IPS-15b (cell line): Measurements from ENCODE around the gene SLC6A19.
"Not testable (repeated sequence)": the region's sequence is repeated elsewhere in the genome, so short reads cannot be mapped to it uniquely, and the experiment has no call there.

Experiments
- H3K27me3 ChIP-seq: one replicate; pipeline ENCODE4 v1.6.1; 2013; ENCODE audit warnings: low read length; ENCODE audit not compliant: control insufficient read depth, insufficient read depth
- H3K36me3 ChIP-seq: one replicate; pipeline ENCODE4 v1.6.1; 2013; ENCODE audit warnings: low read length; ENCODE audit not compliant: control insufficient read depth, insufficient read depth
- H3K4me1 ChIP-seq: one replicate; pipeline ENCODE4 v1.6.1; 2013; ENCODE audit warnings: mild to moderate bottlenecking, low read length; ENCODE audit not compliant: control insufficient read depth, insufficient read depth
- H3K4me3 ChIP-seq: one replicate; pipeline ENCODE4 v1.5.1; 2013; ENCODE audit warnings: low read depth, low read length
- H3K9ac ChIP-seq: one replicate; pipeline ENCODE4 v1.6.1; 2013; ENCODE audit warnings: low read depth, mild to moderate bottlenecking, low read length
- H3K9me3 ChIP-seq: one replicate; pipeline ENCODE4 v1.6.1; 2013; ENCODE audit warnings: mild to moderate bottlenecking, low read length; ENCODE audit not compliant: control insufficient read depth, insufficient read depth

The SLC6A19 gene

GRCh38 chr5:1226231-1226630 is 24.8 kb downstream of the SLC6A19 start:
- H3K36me3 ChIP-seq, result no peaks in the 10 kb centered on the region
- H3K4me3 ChIP-seq, result no peak overlapping the region
- H3K9ac ChIP-seq, result no peak overlapping the region
- no peaks in the 10 kb centered on the region for H3K9me3 ChIP-seq
- no peaks in the 10 kb centered on the region for H3K27me3 ChIP-seq
- no peaks in the 10 kb centered on the region for H3K4me1 ChIP-seq

DNA sequence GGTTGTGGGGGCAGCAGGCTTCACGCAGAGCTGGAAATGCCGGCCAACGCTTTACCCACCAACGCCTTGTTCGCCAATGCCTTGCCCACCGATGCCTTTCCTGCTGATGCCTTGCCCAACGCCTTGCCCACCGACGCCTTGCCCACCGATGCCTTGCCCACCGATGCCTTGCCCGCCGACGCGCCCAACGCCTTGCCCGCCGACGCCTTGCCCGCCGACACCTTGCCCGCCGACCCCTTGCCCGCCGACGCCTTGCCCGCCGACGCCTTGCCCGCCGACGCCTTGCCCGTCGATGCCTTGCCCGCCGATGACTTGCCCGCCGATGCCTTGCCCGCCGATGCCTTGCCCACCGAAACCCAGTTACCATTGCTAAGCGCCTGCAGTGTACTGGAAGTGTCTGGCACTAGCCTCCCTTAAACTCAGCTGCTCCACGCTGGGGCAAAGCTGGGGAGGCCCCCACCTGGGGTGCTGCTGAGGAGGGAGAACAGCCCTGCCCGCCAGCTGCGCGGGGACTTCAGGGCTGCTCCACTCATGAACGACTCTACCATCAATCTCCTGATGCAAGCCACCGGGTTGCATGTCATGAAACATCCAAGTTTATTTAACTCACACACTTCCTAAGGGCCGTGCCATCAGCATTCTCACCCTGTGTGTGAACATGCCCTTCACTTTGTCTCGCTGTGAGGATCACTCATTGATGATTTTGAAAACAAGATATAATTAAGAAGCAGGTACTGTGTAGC is 25.6 kb downstream of the SLC6A19 start:
- no peaks in the 10 kb centered on the region for H3K9me3 ChIP-seq
- H3K4me1 ChIP-seq, result no peaks in the 10 kb centered on the region
- no peaks in the 10 kb centered on the region for H3K27me3 ChIP-seq
- no peaks in the 10 kb centered on the region for H3K36me3 ChIP-seq
- no peak overlapping the region for H3K4me3 ChIP-seq
- H3K9ac ChIP-seq, result no peak overlapping the region

DNA sequence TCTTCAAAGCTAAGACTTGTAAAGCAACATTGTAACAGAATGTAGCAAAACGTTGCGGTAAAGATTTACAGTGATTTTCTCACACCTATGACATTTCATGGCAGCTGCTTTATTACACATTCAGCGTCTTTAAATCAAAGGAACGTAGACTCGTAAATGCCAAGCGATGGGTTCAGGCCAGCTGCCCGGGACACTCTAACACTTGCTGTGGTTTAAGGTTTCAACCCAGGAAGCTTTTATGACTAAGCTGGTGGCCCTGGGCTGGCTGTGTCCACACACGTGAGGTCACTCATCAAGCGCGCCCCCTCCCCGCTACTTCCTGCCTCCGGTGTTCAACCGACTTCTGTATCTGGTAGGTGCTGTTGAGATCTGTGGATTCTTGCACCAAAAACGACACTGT is 26.3 kb downstream of the SLC6A19 start:
- H3K4me1 ChIP-seq, result no peaks in the 10 kb centered on the region
- H3K4me3 ChIP-seq, result no peak overlapping the region
- no peaks in the 10 kb centered on the region for H3K36me3 ChIP-seq
- no peak overlapping the region for H3K9ac ChIP-seq
- H3K27me3 ChIP-seq, result no peaks in the 10 kb centered on the region
- H3K9me3 ChIP-seq, result no peaks in the 10 kb centered on the region

- Histone ChIP-seq H3K4me1 (no peaks in the 10 kb centered on the region), H3K4me3 (no peak overlapping the region), H3K36me3 (no peaks in the 10 kb centered on the region), H3K9me3 (no peaks in the 10 kb centered on the region), H3K9ac (no peak overlapping the region), H3K27me3 (no peaks in the 10 kb centered on the region)
Observed at GRCh38 chr5:1228120-1228519, 26.7 kb downstream of the SLC6A19 start.

DNA sequence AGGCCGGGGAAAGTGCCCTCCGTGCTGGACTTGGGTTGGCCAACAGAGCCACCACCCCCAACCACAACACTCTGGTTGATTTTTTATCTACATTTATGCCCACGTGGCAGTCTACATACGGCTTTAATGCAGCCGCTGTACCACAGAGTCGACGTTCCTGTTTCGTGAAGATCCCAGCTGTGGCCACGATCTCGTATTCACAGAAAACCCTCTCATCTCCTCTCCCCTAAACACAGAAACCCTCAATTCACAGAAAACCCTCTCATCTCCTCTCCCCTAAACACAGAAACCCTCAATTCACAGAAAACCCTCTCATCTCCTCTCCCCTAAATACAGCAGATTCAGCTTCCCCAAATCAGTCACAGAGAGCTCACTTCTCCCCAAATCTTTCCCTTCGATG is 27.6 kb downstream of the SLC6A19 start:
- H3K4me1 ChIP-seq, H3K27me3 ChIP-seq, H3K9ac ChIP-seq, H3K36me3 ChIP-seq, H3K9me3 ChIP-seq, H3K4me3 ChIP-seq: not testable (repeated sequence)

GRCh38 chr5:1229822-1230221 is 28.4 kb downstream of the SLC6A19 start:
- Histone ChIP-seq H3K4me3 (no peak overlapping the region), H3K9ac (no peak overlapping the region), H3K36me3 (no peaks in the 10 kb centered on the region), H3K4me1 (no peaks in the 10 kb centered on the region), H3K9me3 (no peaks in the 10 kb centered on the region), H3K27me3 (no peaks in the 10 kb centered on the region)

DNA sequence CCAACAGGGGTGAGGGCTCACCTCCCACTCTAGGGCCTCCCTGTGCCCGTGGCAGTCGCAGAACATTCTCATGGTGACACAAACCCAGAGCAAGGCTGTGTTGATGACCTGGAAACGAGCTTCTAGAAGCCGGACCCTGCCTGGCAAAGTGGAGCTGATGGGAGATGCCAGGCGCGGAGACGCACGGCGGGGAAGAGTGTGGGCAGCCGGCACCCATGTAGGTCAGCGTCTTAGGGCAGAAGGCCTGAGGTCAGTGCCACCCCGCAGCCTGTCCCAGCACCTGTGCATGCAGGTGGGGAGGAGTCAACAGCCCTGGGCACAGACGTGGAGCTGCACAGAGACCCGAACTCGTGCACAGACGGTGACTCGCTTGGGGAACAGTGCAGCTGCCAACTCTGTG is 29.2 kb downstream of the SLC6A19 start:
- no peaks in the 10 kb centered on the region for H3K36me3 ChIP-seq
- H3K9ac ChIP-seq, result no peak overlapping the region
- no peaks in the 10 kb centered on the region for H3K4me1 ChIP-seq
- no peaks in the 10 kb centered on the region for H3K9me3 ChIP-seq
- H3K27me3 ChIP-seq, result no peaks in the 10 kb centered on the region
- no peak overlapping the region for H3K4me3 ChIP-seq

GRCh38 chr5:1231354-1231905 is 30.0 kb downstream of the SLC6A19 start:
- Histone ChIP-seq H3K27me3 (no peaks in the 10 kb centered on the region), H3K4me1 (no peaks in the 10 kb centered on the region), H3K9ac (no peak overlapping the region), H3K36me3 (no peaks in the 10 kb centered on the region), H3K4me3 (no peak overlapping the region), H3K9me3 (no peaks in the 10 kb centered on the region)

DNA sequence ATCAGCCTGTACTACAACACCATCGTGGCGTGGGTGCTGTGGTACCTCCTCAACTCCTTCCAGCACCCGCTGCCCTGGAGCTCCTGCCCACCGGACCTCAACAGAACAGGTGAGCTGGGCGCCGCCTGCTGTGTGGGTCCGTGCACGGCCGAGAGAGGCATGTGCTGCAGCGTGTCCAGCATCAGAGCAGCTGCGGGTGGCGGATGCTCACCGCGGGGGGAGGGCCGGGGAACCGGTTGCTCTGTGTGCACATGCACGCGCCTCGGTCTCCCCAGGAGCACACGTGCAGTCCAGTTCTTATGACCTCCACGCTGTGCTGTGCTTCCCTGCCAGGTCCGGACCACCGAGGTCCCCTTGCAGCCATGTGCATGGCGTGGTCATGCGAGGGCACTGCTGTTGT is 31.4 kb downstream of the SLC6A19 start:
- H3K36me3 ChIP-seq, result no peaks in the 10 kb centered on the region
- H3K9ac ChIP-seq, result no peak overlapping the region
- H3K27me3 ChIP-seq, result no peaks in the 10 kb centered on the region
- no peak overlapping the region for H3K4me3 ChIP-seq
- H3K9me3 ChIP-seq, result no peaks in the 10 kb centered on the region
- no peaks in the 10 kb centered on the region for H3K4me1 ChIP-seq

DNA sequence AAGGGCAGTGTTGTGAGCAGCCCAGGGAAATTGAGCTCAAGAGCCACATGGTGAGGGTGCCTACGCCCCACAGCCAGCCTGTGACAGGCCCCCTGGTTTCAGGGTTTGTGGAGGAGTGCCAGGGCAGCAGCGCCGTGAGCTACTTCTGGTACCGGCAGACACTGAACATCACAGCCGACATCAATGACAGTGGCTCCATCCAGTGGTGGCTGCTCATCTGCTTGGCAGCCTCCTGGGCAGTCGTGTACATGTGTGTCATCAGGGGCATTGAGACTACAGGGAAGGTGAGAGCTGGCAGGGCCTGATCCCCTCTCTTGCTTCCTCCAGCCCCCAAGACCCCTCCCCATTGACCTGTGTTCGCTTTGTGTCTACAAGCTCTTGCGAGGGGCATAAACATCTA is 34.0 kb downstream of the SLC6A19 start:
- no peaks in the 10 kb centered on the region for H3K4me1 ChIP-seq
- no peaks in the 10 kb centered on the region for H3K36me3 ChIP-seq
- no peak overlapping the region for H3K4me3 ChIP-seq
- no peaks in the 10 kb centered on the region for H3K9me3 ChIP-seq
- no peaks in the 10 kb centered on the region for H3K27me3 ChIP-seq
- no peak overlapping the region for H3K9ac ChIP-seq

- Histone ChIP-seq H3K4me1 (no peaks in the 10 kb centered on the region), H3K9me3 (no peaks in the 10 kb centered on the region), H3K9ac (no peak overlapping the region), H3K27me3 (no peaks in the 10 kb centered on the region), H3K36me3 (no peaks in the 10 kb centered on the region), H3K4me3 (no peak overlapping the region)
Observed at GRCh38 chr5:1235838-1236237, 34.4 kb downstream of the SLC6A19 start.

GRCh38 chr5:1239505-1240251 is 38.3 kb downstream of the SLC6A19 start:
- H3K36me3 ChIP-seq, result no peaks in the 10 kb centered on the region
- H3K4me3 ChIP-seq, result no peak overlapping the region
- no peaks in the 10 kb centered on the region for H3K4me1 ChIP-seq
- H3K27me3 ChIP-seq, result no peaks in the 10 kb centered on the region
- H3K9me3 ChIP-seq, result no peaks in the 10 kb centered on the region
- H3K9ac ChIP-seq, result no peak overlapping the region
